Neutrophil (primary cell): ENCODE data around the gene SCG2.
A peak's percentile ranks its signal among the peaks of the same experiment; 100 is the strongest.

Experiments used
- H3K27ac ChIP-seq: fragments of 200-600 bp; sonication (generic); 2 replicates; pipeline ENCODE4 v1.5.1; 2016; ENCODE audit warnings: mild to moderate bottlenecking, moderate library complexity
- H3K27me3 ChIP-seq: fragments of 200-600 bp; sonication (generic); 2 replicates; pipeline ENCODE4 v1.6.0; 2016; ENCODE audit warnings: mild to moderate bottlenecking
- H3K36me3 ChIP-seq: fragments of 200-600 bp; sonication (generic); 2 replicates; pipeline ENCODE4 v1.5.1; 2017
- H3K4me1 ChIP-seq, 2 experiments: fragments of 200-600 bp in 1 of 2; sonication (generic) in 1 of 2; 1 replicate in 1 of 2; 2 replicates in 1 of 2; pipeline versions ENCODE4 v1.5.1 to v1.6.1; 2013 to 2016; ENCODE audit warnings: low read depth in 1 of 2, low read length in 1 of 2, mild to moderate bottlenecking in 1 of 2, moderate library complexity in 1 of 2; ENCODE audit not compliant: control insufficient read depth in 1 of 2, insufficient read depth in 1 of 2
- H3K4me3 ChIP-seq, 2 experiments: fragments of 200-600 bp in 1 of 2; sonication (generic) in 1 of 2; 1 replicate in 1 of 2; 2 replicates in 1 of 2; pipeline ENCODE4 v1.5.1; 2013 to 2016; ENCODE audit warnings: low read depth in 1 of 2, low read length in 1 of 2, mild to moderate bottlenecking in 1 of 2, moderate library complexity in 1 of 2
- H3K9me3 ChIP-seq: fragments of 200-600 bp; sonication (generic); 2 replicates; pipeline ENCODE4 v1.5.1; 2016
- CTCF ChIP-seq: fragments of 200-600 bp; sonication (generic); IDR thresholded peaks from 2 replicates; pipeline ENCODE4 v1.5.1; 2016; ENCODE audit warnings: antibody characterized with exemption

Gene SCG2

GRCh38 chr2:223633656-223634055 is 31.5 kb upstream of the SCG2 start:
- no peak overlapping the region for H3K27ac ChIP-seq
- peaks cover 3% of the 10 kb centered on the region for H3K27me3 ChIP-seq
- H3K4me1 ChIP-seq = peaks cover 24 to 39% of the 10 kb centered on the region in 2 experiments
- no peaks in the 10 kb centered on the region for H3K36me3 ChIP-seq
- H3K9me3 ChIP-seq = no peaks in the 10 kb centered on the region
- TF ChIP-seq CTCF = no peak
- no peak overlapping the region for H3K4me3 ChIP-seq

- Histone ChIP-seq H3K27me3 (peaks cover 3% of the 10 kb centered on the region), H3K27ac (no peak overlapping the region), H3K4me1 (peaks cover 19 to 31% of the 10 kb centered on the region in 2 experiments), H3K9me3 (no peaks in the 10 kb centered on the region), H3K4me3 (no peak overlapping the region), H3K36me3 (no peaks in the 10 kb centered on the region)
- TF ChIP-seq CTCF = no peak
Measured at GRCh38 chr2:223632826-223633225, 30.7 kb upstream of the SCG2 start.

GRCh38 chr2:223626716-223627115 is 24.6 kb upstream of the SCG2 start:
- H3K9me3 ChIP-seq = no peaks in the 10 kb centered on the region
- no peak overlapping the region for H3K27ac ChIP-seq
- no peaks in the 10 kb centered on the region for H3K36me3 ChIP-seq
- H3K4me3 ChIP-seq = no peak overlapping the region
- no peak for TF ChIP-seq CTCF
- peaks cover 5 to 9% of the 10 kb centered on the region in 2 experiments for H3K4me1 ChIP-seq
- peaks cover 12% of the 10 kb centered on the region for H3K27me3 ChIP-seq

GRCh38 chr2:223625652-223626051 is 23.5 kb upstream of the SCG2 start:
- Histone ChIP-seq H3K4me3 (no peak overlapping the region), H3K27me3 (peaks cover 17% of the 10 kb centered on the region), H3K27ac (peak overlapping the region; percentile 45), H3K36me3 (no peaks in the 10 kb centered on the region), H3K4me1 (peaks cover 5 to 9% of the 10 kb centered on the region in 2 experiments), H3K9me3 (no peaks in the 10 kb centered on the region)
- no peak for TF ChIP-seq CTCF

- Histone ChIP-seq H3K27me3 (peaks cover 52% of the 10 kb centered on the region), H3K4me3 (no peak overlapping the region), H3K9me3 (no peaks in the 10 kb centered on the region), H3K27ac (no peak overlapping the region), H3K4me1 (peaks cover 2 to 5% of the 10 kb centered on the region in 2 experiments), H3K36me3 (no peaks in the 10 kb centered on the region)
- TF ChIP-seq CTCF = no peak
Measured at GRCh38 chr2:223621901-223622300, 19.7 kb upstream of the SCG2 start.
